ENCODE measurements around the gene C16orf96. TPM values are rescaled to one million over a fixed set of nuclear protein-coding genes. Genes with fewer than 3 reads are reported as not detected.

C16orf96 gene
- total and polyA plus RNA-seq, 7 donors: 0.04 to 0.32 (median 0.06) TPM; not detected in 3

DNA sequence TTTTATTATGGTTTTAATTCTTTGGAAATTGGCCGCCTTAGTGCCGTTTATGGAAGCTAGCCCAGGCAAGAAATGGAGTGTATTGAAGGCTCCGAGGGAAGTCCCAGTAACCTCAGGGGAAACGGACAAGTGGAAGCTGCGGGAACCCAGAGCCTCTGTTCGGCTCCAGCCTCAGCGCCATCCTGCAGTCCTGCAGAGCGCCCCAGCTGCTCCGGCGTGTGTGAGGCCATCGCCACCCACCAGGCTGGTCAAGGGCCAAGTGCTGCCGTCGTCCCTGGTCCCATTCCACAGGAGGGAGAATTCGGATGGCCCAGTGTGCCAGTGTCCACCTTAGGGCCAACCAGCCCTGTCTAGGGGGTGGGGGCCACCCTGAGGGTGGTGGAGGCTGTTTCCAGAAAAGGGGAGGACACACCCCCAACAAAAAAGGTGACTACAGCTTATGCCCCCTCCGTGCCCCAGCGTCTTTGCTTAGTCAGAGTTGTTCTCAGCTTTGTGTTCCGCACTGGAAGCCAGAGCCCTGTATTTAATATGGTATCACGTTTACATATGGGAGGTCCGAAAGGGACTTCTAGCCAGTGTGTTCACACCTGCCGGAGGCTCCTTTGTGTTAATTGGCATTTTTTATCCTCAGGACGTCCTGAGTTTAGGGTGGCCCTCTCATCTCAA lies 81.5 kb downstream of the C16orf96 start:
- Histone ChIP-seq H3K4me1 (peaks cover 9% of the 10 kb centered on the region), H3K27me3 (ENCODE audit: insufficient read depth in 3 of 3, low read length in 2 of 3) (no peaks in the 10 kb centered on the region), H3K4me3 (peak overlapping the region; percentile 42), H3K9me3 (no peaks in the 10 kb centered on the region), H3K36me3 (ENCODE audit: insufficient read depth in 1 of 2, low read depth in 1 of 2) (peaks cover 0 to 19% of the 10 kb centered on the region in 2 donors), H3K27ac (peak overlapping the region; percentile 74)
- TF ChIP-seq, protein P1, sequence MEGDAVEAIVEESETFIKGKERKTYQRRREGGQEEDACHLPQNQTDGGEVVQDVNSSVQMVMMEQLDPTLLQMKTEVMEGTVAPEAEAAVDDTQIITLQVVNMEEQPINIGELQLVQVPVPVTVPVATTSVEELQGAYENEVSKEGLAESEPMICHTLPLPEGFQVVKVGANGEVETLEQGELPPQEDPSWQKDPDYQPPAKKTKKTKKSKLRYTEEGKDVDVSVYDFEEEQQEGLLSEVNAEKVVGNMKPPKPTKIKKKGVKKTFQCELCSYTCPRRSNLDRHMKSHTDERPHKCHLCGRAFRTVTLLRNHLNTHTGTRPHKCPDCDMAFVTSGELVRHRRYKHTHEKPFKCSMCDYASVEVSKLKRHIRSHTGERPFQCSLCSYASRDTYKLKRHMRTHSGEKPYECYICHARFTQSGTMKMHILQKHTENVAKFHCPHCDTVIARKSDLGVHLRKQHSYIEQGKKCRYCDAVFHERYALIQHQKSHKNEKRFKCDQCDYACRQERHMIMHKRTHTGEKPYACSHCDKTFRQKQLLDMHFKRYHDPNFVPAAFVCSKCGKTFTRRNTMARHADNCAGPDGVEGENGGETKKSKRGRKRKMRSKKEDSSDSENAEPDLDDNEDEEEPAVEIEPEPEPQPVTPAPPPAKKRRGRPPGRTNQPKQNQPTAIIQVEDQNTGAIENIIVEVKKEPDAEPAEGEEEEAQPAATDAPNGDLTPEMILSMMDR (IDR thresholded peaks at IDR 0.05): no peak
- 33 to 63% (median 41%) methylated on average over 21 of the region's 21 CpGs for WGBS, 3 donors
- peak in 1 of 2 donors; percentile 72 for DNase-seq
- intact Hi-C loops (cut with DNase I): no loop called here
- peak; percentile 63 to 88 (median 78) for ATAC-seq

DNA sequence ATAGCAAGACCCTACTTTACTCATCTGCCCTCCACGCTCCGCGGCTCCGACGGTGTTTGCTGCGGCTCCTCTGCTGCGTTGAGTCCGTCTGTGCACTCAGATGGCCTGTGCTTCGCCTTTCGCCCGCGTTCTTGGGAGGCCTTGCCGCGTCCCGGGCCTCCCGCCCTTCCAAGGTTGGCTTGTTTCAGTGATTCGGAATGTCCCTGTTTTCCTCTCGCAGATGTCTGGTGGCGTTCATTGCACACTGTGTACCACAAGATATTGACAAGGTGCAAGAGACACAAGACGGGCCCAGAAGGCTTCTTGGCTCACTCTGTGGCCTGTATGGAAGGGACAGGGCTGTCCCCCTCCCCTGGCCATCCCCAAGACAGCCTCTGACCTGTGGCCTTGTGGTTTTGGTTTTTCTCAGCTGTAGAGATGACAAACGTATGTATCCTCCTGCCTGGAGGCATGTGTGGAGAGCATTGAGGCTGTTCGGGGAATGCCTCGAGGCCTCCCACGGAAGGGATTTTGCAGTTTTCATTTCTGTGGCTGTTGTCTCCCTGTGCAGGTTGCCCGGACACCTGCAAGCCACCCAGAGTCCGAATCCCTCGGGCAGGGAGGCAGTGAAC lies 83.9 kb downstream of the C16orf96 start:
- WGBS, 3 donors: 83 to 91% (median 88%) methylated on average over 27 of the region's 27 CpGs
- H3K4me1 ChIP-seq: peaks cover 9% of the 10 kb centered on the region
- intact Hi-C loops (cut with DNase I): no loop called here
- no peaks in the 10 kb centered on the region for H3K9me3 ChIP-seq
- DNase-seq (no peak), ATAC-seq (no peak)
- no peaks in the 10 kb centered on the region for H3K27me3 ChIP-seq (ENCODE audit: insufficient read depth in 3 of 3, low read length in 2 of 3)
- no peak overlapping the region for H3K4me3 ChIP-seq
- H3K36me3 ChIP-seq (ENCODE audit: insufficient read depth in 1 of 2, low read depth in 1 of 2): peaks cover 0 to 9% of the 10 kb centered on the region in 2 donors
- TF ChIP-seq, protein P1 (IDR thresholded peaks at IDR 0.05): no peak
- no peak overlapping the region for H3K27ac ChIP-seq

DNA sequence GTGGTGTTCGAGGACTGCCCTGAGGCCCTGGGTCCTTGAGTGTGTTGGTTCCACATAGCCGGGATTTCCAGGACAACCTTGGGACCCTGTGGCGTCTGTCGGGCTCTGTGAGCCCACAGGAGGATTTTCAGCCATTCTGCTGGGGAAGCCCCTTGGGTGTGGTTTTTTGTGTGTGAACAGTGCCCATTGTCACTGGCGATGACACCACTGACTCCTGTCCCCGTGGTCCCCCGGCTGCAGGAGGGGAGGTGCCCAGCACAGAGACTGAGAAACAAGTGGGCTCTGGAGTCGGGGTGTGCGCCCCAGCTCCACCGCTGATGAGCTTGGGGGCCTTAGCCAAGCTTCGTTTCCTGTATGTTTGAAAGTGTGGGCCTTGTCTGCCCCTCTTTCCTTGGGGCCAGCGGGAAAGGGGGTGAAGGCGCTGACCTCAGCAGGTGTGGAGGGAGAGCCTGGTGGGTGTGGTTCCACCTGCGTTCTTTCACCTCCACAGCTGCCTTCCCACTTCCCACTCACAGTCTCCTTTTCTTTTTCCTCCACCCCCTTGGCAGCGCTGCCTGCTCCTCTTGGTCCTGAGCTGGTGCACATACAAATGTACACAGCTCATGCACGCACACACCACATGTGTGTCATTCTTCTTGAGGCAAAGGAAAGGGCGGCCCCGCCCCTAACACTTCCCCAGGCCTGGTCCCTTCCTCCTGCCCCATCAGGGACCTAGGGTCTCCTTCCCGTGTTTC lies 84.6 kb downstream of the C16orf96 start:
- Histone ChIP-seq H3K4me3 (no peak overlapping the region), H3K27ac (no peak overlapping the region), H3K36me3 (ENCODE audit: insufficient read depth in 1 of 2, low read depth in 1 of 2) (peaks cover 0 to 7% of the 10 kb centered on the region in 2 donors), H3K4me1 (peaks cover 9% of the 10 kb centered on the region), H3K27me3 (ENCODE audit: insufficient read depth in 3 of 3, low read length in 2 of 3) (no peaks in the 10 kb centered on the region), H3K9me3 (no peaks in the 10 kb centered on the region)
- TF ChIP-seq, protein P1 (IDR thresholded peaks at IDR 0.05): no peak
- DNase-seq (no peak), ATAC-seq (no peak)
- WGBS, 3 donors: 76 to 80% (median 77%) methylated on average over 19 of the region's 19 CpGs
- intact Hi-C loops (cut with DNase I): no loop called here

DNA sequence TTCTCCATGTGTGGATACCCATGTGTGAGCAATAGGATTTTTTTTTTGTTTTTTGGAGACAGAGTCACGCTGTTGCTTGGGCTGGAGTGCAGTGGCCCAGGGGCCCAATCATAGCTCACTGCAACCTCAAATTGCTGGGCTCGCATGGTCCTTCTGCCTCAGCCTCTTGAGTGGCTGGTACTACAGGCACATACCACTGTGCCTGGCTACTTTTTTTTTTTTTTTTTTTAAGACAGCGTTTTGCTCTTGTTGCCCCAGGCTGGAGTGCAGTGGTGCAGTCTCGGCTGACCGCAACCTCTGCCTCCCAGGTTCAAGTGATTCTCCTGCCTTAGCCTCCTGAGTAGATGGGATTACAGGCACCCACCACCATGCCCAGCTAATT lies 85.2 kb downstream of the C16orf96 start:
- intact Hi-C loops (cut with DNase I): no loop called here
- DNase-seq (no peak), ATAC-seq (no peak)
- no peaks in the 10 kb centered on the region for H3K9me3 ChIP-seq
- H3K4me3 ChIP-seq: no peak overlapping the region
- peaks cover 0 to 9% of the 10 kb centered on the region in 2 donors for H3K36me3 ChIP-seq (ENCODE audit: insufficient read depth in 1 of 2, low read depth in 1 of 2)
- no peaks in the 10 kb centered on the region for H3K27me3 ChIP-seq (ENCODE audit: insufficient read depth in 3 of 3, low read length in 2 of 3)
- no peak overlapping the region for H3K27ac ChIP-seq
- TF ChIP-seq, protein P1 (IDR thresholded peaks at IDR 0.05): no peak
- WGBS, 3 donors: 90 to 92% (median 90%) methylated on average over 5 of the region's 5 CpGs
- peaks cover 9% of the 10 kb centered on the region for H3K4me1 ChIP-seq

Data from psoas muscle (tissue), 8 donors.